K562 (cell line): ENCODE data around the gene IRGQ. TPM values are rescaled to one million over a fixed set of nuclear protein-coding genes. Genes with fewer than 3 reads are reported as not detected.

Source experiments
- ATAC-seq: fragments of 200-7000 bp; cut with Tn5 transposase; 3 replicates; pipeline ENCODE4 v1.9.1; 2020; ENCODE audit warnings: moderate library complexity
- BruUV-seq: library from RNA; stranded (reverse); fragments of 400-500 nt; replicated peaks from 2 replicates; lab custom pipeline; 2021; lab: Mats Ljungman, UMichigan
- CTCF ChIA-PET: fragments of 300-600 bp; formaldehyde crosslinking; extraction: SDS; loops from one replicate; lab custom pipeline; 2021; ENCODE audit warnings: low intra/inter-chr PET ratio; lab: Yijun Ruan, JAX
- POLR2A ChIA-PET: fragments of 300-600, 350-650 bp; sonication (Branson Sonifier 250); formaldehyde crosslinking; extraction: SDS; loops from one replicate; lab custom pipeline; 2021; ENCODE audit warnings: antibody characterized with exemption, inconsistent platforms; lab: Yijun Ruan, JAX
- DNase-seq, 4 experiments: peaks; one replicate each; pipeline versions ENCODE4 v3.0.0 to v3.0.0-alpha.2; 2011 to 2018; ENCODE audit warnings: low spot score in 3 of 4, mixed read lengths in 3 of 4; ENCODE audit errors: extremely low read depth in 1 of 4
- FAIRE-seq: peaks from 2 replicates; lab custom pipeline; 2011; peaks lifted over from hg19 to GRCh38; lab: Jason Lieb, UNC
- H2AFZ ChIP-seq: 2 replicates; pipeline ENCODE4 v1.6.0; 2011; ENCODE audit warnings: low read depth, low read length, control low read depth, inconsistent platforms
- H3K27ac ChIP-seq: fragments of 200-600 bp; 3 replicates; pipeline ENCODE4 v1.8.0; 2011; ENCODE audit warnings: low read depth, mild to moderate bottlenecking, control low read depth, inconsistent platforms, low read length, moderate library complexity, mixed read lengths; ENCODE audit errors: extremely low read depth
- H3K27me3 ChIP-seq, 2 experiments: fragments of 300-600 bp in 1 of 2; 2 replicates in 1 of 2; 3 replicates in 1 of 2; pipeline versions ENCODE4 v1.6.0 to v1.8.0; 2011; ENCODE audit warnings: inconsistent platforms in 2 of 2, low read length in 2 of 2, mild to moderate bottlenecking in 1 of 2, mixed read lengths in 1 of 2, moderate library complexity in 1 of 2; ENCODE audit not compliant: control insufficient read depth in 2 of 2, insufficient read depth in 2 of 2
- H3K36me3 ChIP-seq: fragments of 300-600 bp; 3 replicates; pipeline ENCODE4 v1.8.0; 2011; ENCODE audit warnings: mild to moderate bottlenecking, low read length, inconsistent platforms; ENCODE audit not compliant: control insufficient read depth, insufficient read depth
- H3K4me1 ChIP-seq, 2 experiments: fragments of 200-600 bp in 1 of 2; replicated peaks in 1 of 2; 2 replicates in 1 of 2; 3 replicates in 1 of 2; pipeline versions ENCODE4 v1.5.1 to v1.8.0; 2011; ENCODE audit warnings: inconsistent platforms in 2 of 2, low read length in 2 of 2, mild to moderate bottlenecking in 1 of 2, mixed read lengths in 1 of 2, moderate library complexity in 1 of 2; ENCODE audit not compliant: control insufficient read depth in 2 of 2, insufficient read depth in 2 of 2
- H3K4me2 ChIP-seq: 2 replicates; pipeline ENCODE4 v1.6.1; 2011; ENCODE audit warnings: low read length, control low read depth, inconsistent platforms, mixed read lengths; ENCODE audit not compliant: insufficient read depth
- H3K4me3 ChIP-seq: fragments of 200-600 bp; sonication (generic), shearing (Covaris generic); 2 replicates; pipeline ENCODE4 v1.5.1; 2016; ENCODE audit warnings: control low read depth, inconsistent platforms
- H3K79me2 ChIP-seq: fragments of 200-600 bp; 3 replicates; pipeline ENCODE4 v1.8.0; 2011; ENCODE audit warnings: low read length, inconsistent platforms; ENCODE audit not compliant: control insufficient read depth, insufficient read depth
- H3K9ac ChIP-seq, 2 experiments: 2 replicates each; pipeline versions ENCODE4 v1.6.0 to v1.6.1; 2011; ENCODE audit warnings: low read depth in 2 of 2, low read length in 2 of 2, control low read depth in 1 of 2, inconsistent platforms in 1 of 2, mild to moderate bottlenecking in 1 of 2, mixed read lengths in 1 of 2; ENCODE audit not compliant: insufficient read depth in 1 of 2
- H3K9me1 ChIP-seq: one replicate; pipeline ENCODE4 v1.6.0; 2011; ENCODE audit warnings: inconsistent platforms, mild to moderate bottlenecking, low read length, moderate library complexity; ENCODE audit not compliant: control insufficient read depth, insufficient read depth
- H3K9me3 ChIP-seq: replicated peaks from 2 replicates; pipeline ENCODE4 v1.5.1; 2011; ENCODE audit warnings: low read depth, low read length, inconsistent platforms; ENCODE audit not compliant: control insufficient read depth, insufficient read depth
- H4K20me1 ChIP-seq: replicated peaks from 2 replicates; pipeline ENCODE4 v1.6.1; 2011; ENCODE audit warnings: low read length, inconsistent platforms, mixed read lengths; ENCODE audit not compliant: control insufficient read depth, insufficient read depth
- ARID3A ChIP-seq: IDR thresholded peaks from 2 replicates; pipeline ENCODE4 v1.6.1; 2012; ENCODE audit warnings: low read depth, low read length, improper control_type of control experiment, borderline replicate concordance
- NCOA4 ChIP-seq: fragments of 450-650 bp; IDR thresholded peaks from 2 replicates; pipeline ENCODE4 v1.6.1; 2018; ENCODE audit warnings: mild to moderate bottlenecking; ENCODE audit not compliant: partially characterized antibody
- NRF1 ChIP-seq, 2 experiments: fragments of 450-650 bp; IDR thresholded peaks in 1 of 2; conservative IDR thresholded peaks in 1 of 2; 2 replicates each; pipeline ENCODE4 v1.6.1; 2014; ENCODE audit warnings: mild to moderate bottlenecking in 2 of 2
- PKNOX1 ChIP-seq: fragments of 450-650 bp; IDR thresholded peaks from 2 replicates; pipeline ENCODE4 v1.6.1; 2016
- RCOR1 ChIP-seq, 2 experiments: IDR thresholded peaks; 2 replicates each; pipeline ENCODE4 v1.6.1; 2012; ENCODE audit warnings: low read depth in 2 of 2, low read length in 2 of 2, borderline replicate concordance in 1 of 2, improper control_type of control experiment in 1 of 2
- RUNX1 ChIP-seq: sonication (generic); IDR thresholded peaks from 2 replicates; pipeline ENCODE4 v1.6.1; 2016; ENCODE audit warnings: antibody characterized with exemption, low read depth
- SIN3A ChIP-seq, 2 experiments: fragments of 150-350 bp in 1 of 2; IDR thresholded peaks; 2 replicates each; pipeline ENCODE4 v1.6.1; 2011 to 2016; ENCODE audit warnings: borderline replicate concordance in 2 of 2, low read depth in 2 of 2, low read length in 2 of 2, mild to moderate bottlenecking in 2 of 2, moderate library complexity in 2 of 2; ENCODE audit not compliant: control insufficient read depth in 1 of 2
- ZBTB26 ChIP-seq: fragments of 450-650 bp; formaldehyde crosslinking; IDR thresholded peaks from 2 replicates; pipeline ENCODE4 v1.4.0; 2022; ENCODE audit warnings: missing genetic modification characterization
- ZNF165 ChIP-seq: fragments of 250-450 bp; sonication (Bioruptor Pico); IDR thresholded peaks from 2 replicates; pipeline ENCODE4 v1.4.0; 2020; ENCODE audit warnings: borderline replicate concordance
- WGBS: fragments of 100-300 bp; shearing (Covaris generic); methylation state at CpG from one replicate; pipeline ENCODE4 v1.1.6; 2016; ENCODE audit warnings: low coverage, mixed read lengths; ENCODE audit not compliant: insufficient coverage; ENCODE audit errors: missing lambda C conversion rate; 5-methylcytosine and 5-hydroxymethylcytosine counted together
- in situ Hi-C: fragments of 300-500 bp; cut with MboI; formaldehyde crosslinking; loops from 4 replicates; pipeline ENCODE4 v1.15.0; 2018; ENCODE audit warnings: inconsistent platforms, mixed read lengths
- intact Hi-C: fragments of 100-400 bp; cut with micrococcal nuclease; formaldehyde crosslinking; loops from 2 replicates; pipeline ENCODE4 v1.14.2; 2022
- polyA plus RNA-seq, 8 experiments: library from polyadenylated mRNA; depleted of rRNA in 4 of 8; stranded (reverse) in 5 of 8; unstranded in 3 of 8; fragments of >200 nt; fragmentation: Nextera tagmentation in 2 of 8; fragmentation: Illumina TruSeq in 1 of 8; extraction: Ambion mirVana in 2 of 8; extraction: Trizol in 1 of 8; gene quantifications; 2 replicates each; pipeline versions ENCODE4 v1.2.1 to v1.2.3, GENCODE V29; 2011 to 2014; ENCODE audit warnings: inconsistent platforms in 1 of 8, missing spikeins in 1 of 8
- total RNA-seq, 7 experiments: library from RNA; depleted of rRNA in 6 of 7; stranded (reverse); fragments of >200 nt in 6 of 7; fragmentation: Illumina TruSeq in 2 of 7; extraction: Trizol in 2 of 7; gene quantifications; 2 replicates each; pipeline versions ENCODE4 v1.2.1 to v1.2.3, GENCODE V29; 2011 to 2021; ENCODE audit warnings: low replicate concordance in 1 of 7
- TF ChIP-seq, protein P1 (sequence below): fragments of 450-650 bp; IDR thresholded peaks from 2 replicates; pipeline ENCODE4 v1.6.1; 2017; ENCODE audit warnings: mild to moderate bottlenecking, moderate library complexity
- TF ChIP-seq, protein P2 (sequence below): IDR thresholded peaks from 2 replicates; pipeline ENCODE4 v1.6.1; 2011; ENCODE audit not compliant: insufficient read length; ENCODE audit errors: extremely low read depth

IRGQ gene
- total and polyA plus RNA-seq, 9 of the 15 experiments (the other 6 are each of a cell fraction or from before 2014, with no cell fraction given): 3.5 to 19.2 (median 7.9) TPM

GRCh38 chr19:43594710-43595604, 977 bp downstream of the IRGQ start:
- Histone ChIP-seq H3K9ac (peak overlapping the region; percentile 76 to 97), H3K4me2 (peak overlapping the region; percentile 75), H3K36me3 (peaks cover 44% of the 10 kb centered on the region; the same call in 2 of the 3 replicates), H4K20me1 (no peaks in the 10 kb centered on the region), H3K4me1 (peaks cover 15 to 47% of the 10 kb centered on the region in 2 experiments; a peak in 4 of 5 replicates), H3K4me3 (peak overlapping the region; percentile 76), H3K9me3 (no peaks in the 10 kb centered on the region), H3K27me3 (no peaks in the 10 kb centered on the region), H3K79me2 (peaks cover 41% of the 10 kb centered on the region), H3K9me1 (no peaks in the 10 kb centered on the region), H2AFZ (peak overlapping the region; percentile 75), H3K27ac (peak overlapping the region; percentile 81)
- peak; percentile 75 for FAIRE-seq
- in situ Hi-C loops: no loop called here
- POLR2A ChIA-PET: interaction anchor here (0.6 to 5.6 kb wide), 8 partner anchors 7 to 1406 kb away, joined by 3 to 60 read pairs (median 4); partner anchors contain the start of genes RELB and SRRM5
- intact Hi-C loops: no loop called here
- peak; percentile 47 to 79 (median 52) for DNase-seq
- CTCF ChIA-PET: interaction anchor here (1.0 to 1.9 kb wide), 3 partner anchors 30 to 147 kb away, joined by 3 to 9 read pairs (median 6); no protein-coding TSS in a partner anchor
- 15% methylated on average over 51 of the region's 64 CpGs for WGBS
- BruUV-seq: no TSS peak
- ATAC-seq: peak; percentile 81
- no peak for TF ChIP-seq NCOA4
- peak in 1 of 2 experiments; percentile 29; a peak in 1 of 4 replicates for TF ChIP-seq SIN3A (IDR thresholded peaks at IDR 0.05; ENCODE audit: borderline replicate concordance in 2 of 2, control insufficient read depth in 1 of 2, low read depth in 2 of 2, low read length in 2 of 2)
- TF ChIP-seq NRF1 (conservative IDR thresholded peaks at IDR 0.05 in 1 of 2, IDR thresholded peaks at IDR 0.05 in 1 of 2): peak; percentile 14 to 31; a peak in 1 of 4 replicates
- TF ChIP-seq, protein P1, sequence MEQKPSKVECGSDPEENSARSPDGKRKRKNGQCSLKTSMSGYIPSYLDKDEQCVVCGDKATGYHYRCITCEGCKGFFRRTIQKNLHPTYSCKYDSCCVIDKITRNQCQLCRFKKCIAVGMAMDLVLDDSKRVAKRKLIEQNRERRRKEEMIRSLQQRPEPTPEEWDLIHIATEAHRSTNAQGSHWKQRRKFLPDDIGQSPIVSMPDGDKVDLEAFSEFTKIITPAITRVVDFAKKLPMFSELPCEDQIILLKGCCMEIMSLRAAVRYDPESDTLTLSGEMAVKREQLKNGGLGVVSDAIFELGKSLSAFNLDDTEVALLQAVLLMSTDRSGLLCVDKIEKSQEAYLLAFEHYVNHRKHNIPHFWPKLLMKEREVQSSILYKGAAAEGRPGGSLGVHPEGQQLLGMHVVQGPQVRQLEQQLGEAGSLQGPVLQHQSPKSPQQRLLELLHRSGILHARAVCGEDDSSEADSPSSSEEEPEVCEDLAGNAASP: no peak
- TF ChIP-seq RCOR1 (IDR thresholded peaks at IDR 0.05; ENCODE audit: borderline replicate concordance in 1 of 2, low read depth in 2 of 2, low read length in 2 of 2): 0 out of 4 replicates have a peak, but pooled peaks of 1 of the 2 experiments have one; percentile 14
- no peak for TF ChIP-seq PKNOX1
- no peak for TF ChIP-seq ZBTB26
- TF ChIP-seq, protein P2, sequence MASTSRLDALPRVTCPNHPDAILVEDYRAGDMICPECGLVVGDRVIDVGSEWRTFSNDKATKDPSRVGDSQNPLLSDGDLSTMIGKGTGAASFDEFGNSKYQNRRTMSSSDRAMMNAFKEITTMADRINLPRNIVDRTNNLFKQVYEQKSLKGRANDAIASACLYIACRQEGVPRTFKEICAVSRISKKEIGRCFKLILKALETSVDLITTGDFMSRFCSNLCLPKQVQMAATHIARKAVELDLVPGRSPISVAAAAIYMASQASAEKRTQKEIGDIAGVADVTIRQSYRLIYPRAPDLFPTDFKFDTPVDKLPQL: no peak
- no peak for TF ChIP-seq ARID3A
- TF ChIP-seq RUNX1: no peak
- TF ChIP-seq ZNF165: 0 out of 2 replicates have a peak, but pooled peaks have one; percentile 59
